ENCODE measurements around the gene C10orf90.

Gene C10orf90

DNA sequence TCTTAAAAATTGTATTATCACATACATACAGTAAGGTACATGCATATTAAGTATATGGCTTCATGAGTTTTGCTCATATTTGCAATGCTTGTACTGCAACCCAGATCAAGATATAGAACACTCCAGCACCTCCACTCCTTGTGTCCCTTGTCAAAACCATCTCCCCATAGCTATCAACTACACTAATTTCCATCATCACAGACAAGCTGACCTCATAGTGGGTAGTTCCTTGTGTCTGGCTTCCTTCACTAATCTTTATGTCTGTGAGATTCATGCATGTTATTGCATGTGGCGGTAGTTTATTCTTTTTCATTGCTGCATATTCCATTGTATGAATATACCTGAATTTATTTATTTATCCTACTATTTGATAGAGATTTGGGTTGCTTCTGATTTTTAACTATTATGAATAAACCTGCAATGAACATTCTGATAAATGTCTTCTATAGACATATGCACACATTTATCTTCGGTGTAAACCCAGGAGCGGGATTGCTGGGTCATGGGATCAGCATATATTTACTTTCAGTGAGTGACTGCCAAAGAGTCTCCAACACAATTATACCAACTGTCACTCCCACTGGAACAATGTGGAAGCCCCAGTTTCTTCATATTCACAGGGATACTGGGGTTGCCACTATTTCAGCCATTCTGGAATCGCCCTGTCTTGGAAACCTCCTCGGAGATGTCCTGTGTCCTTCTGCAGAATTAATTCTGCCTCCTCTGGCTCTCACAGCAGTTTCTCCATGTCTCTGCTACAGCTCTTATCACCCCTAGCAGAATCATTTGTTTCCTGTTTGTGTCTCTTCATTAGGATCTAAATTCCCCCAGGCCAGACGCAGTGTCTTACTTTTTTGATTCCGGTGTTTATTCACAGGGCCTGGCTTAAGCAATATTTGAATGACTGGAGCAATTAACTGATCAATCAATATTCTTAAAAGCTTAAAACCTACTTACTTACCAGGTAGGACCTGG, 267.5 kb downstream of the C10orf90 start:
- Mint-ChIP-seq H3K4me3 (no peak overlapping the region), H3K27ac (no peak overlapping the region), H3K27me3 (no peaks in the 10 kb centered on the region), H3K36me3 (ENCODE audit: low read depth) (no peaks in the 10 kb centered on the region), H3K9me3 (no peaks in the 10 kb centered on the region), H3K4me1 (no peaks in the 10 kb centered on the region)
- no peak for DNase-seq
- no peak for ATAC-seq

DNA sequence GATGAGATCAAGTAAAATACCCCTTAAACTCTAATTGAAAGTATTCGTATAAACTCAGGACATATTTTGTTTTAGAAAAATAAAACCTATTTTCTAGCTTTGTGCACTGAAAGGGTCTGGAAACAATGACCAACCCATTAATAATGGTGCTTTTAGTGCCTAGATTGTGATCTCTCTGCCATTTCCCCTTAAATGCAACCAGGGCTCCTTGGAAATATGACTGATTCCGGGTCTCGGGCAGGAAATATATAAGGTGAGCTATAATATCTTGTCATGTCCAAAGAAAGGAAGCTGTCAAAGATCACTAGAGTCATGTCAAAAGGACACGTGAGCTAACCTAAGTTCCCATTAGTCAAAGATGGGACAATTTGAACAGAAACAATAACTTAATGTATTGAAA, 269.9 kb downstream of the C10orf90 start:
- ATAC-seq (no peak), DNase-seq (no peak)
- H3K27ac Mint-ChIP-seq: no peak overlapping the region
- no peaks in the 10 kb centered on the region for H3K9me3 Mint-ChIP-seq
- no peaks in the 10 kb centered on the region for H3K36me3 Mint-ChIP-seq (ENCODE audit: low read depth)
- no peaks in the 10 kb centered on the region for H3K4me1 Mint-ChIP-seq
- no peaks in the 10 kb centered on the region for H3K27me3 Mint-ChIP-seq
- no peak overlapping the region for H3K4me3 Mint-ChIP-seq

GRCh38 chr10:126398924-126399323, 271.6 kb downstream of the C10orf90 start:
- no peak overlapping the region for H3K4me3 Mint-ChIP-seq
- ATAC-seq: no peak
- no peaks in the 10 kb centered on the region for H3K36me3 Mint-ChIP-seq (ENCODE audit: low read depth)
- no peak overlapping the region for H3K27ac Mint-ChIP-seq
- no peak for DNase-seq
- H3K27me3 Mint-ChIP-seq: no peaks in the 10 kb centered on the region
- H3K9me3 Mint-ChIP-seq: no peaks in the 10 kb centered on the region
- no peaks in the 10 kb centered on the region for H3K4me1 Mint-ChIP-seq

- Mint-ChIP-seq H3K4me1 (no peaks in the 10 kb centered on the region), H3K4me3 (no peak overlapping the region), H3K27me3 (no peaks in the 10 kb centered on the region), H3K9me3 (no peaks in the 10 kb centered on the region), H3K27ac (no peak overlapping the region), H3K36me3 (ENCODE audit: low read depth) (no peaks in the 10 kb centered on the region)
- ATAC-seq (no peak), DNase-seq (no peak)
Measured at GRCh38 chr10:126398383-126398743, 272.1 kb downstream of the C10orf90 start.

- Mint-ChIP-seq H3K27me3 (no peaks in the 10 kb centered on the region), H3K4me3 (no peak overlapping the region), H3K9me3 (no peaks in the 10 kb centered on the region), H3K36me3 (ENCODE audit: low read depth) (no peaks in the 10 kb centered on the region), H3K4me1 (no peaks in the 10 kb centered on the region), H3K27ac (no peak overlapping the region)
- DNase-seq (no peak), ATAC-seq (no peak)
Measured at GRCh38 chr10:126397640-126398382, 272.7 kb downstream of the C10orf90 start.

DNA sequence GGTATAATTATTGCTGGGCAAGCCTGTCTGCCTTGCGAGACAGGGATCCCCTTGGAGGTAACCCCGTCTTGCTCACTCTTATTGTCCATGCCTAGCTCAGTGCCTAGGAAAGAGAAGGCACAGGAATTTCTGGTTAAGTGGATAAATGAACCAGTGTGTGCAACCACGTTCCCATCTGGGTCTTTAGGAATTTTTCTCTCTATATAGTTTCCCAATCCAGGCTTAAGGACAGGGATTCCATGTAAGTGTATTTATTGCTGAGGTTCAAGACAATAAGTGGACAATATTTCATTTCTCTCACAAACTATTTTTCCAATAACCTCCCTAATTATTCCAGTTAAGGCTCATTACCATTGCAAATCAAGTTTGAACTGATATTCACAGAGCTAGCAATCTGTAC, 273.3 kb downstream of the C10orf90 start:
- no peaks in the 10 kb centered on the region for H3K4me1 Mint-ChIP-seq

DNA sequence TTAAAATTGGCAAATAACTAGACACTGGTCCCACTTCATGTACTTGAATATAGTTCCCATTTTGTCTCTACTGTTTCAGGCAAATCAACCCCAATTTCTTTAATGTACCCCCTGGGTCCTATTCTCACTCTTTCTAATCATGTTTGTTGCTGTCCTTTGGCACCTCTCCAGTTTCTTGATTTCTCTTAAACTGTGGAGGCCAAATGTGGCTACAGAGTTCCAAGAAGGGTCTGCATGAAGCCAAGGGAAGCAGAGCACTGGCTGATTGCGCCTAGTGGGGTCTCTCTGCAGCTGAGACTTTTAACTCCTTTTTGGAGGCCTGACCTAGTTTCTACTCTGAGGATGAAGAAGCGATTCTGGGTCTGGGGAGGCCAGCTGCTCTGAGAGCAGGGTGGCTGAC, 275.5 kb downstream of the C10orf90 start:
- no peaks in the 10 kb centered on the region for H3K36me3 Mint-ChIP-seq (ENCODE audit: low read depth)
- H3K27me3 Mint-ChIP-seq: peaks cover 3% of the 10 kb centered on the region
- no peak for ATAC-seq
- H3K9me3 Mint-ChIP-seq: no peaks in the 10 kb centered on the region
- no peak overlapping the region for H3K27ac Mint-ChIP-seq
- H3K4me1 Mint-ChIP-seq: no peaks in the 10 kb centered on the region
- no peak for DNase-seq
- H3K4me3 Mint-ChIP-seq: no peak overlapping the region

More for the DNA sequence above, 273.3 kb downstream of the C10orf90 start:
- no peak for DNase-seq
- no peaks in the 10 kb centered on the region for H3K36me3 Mint-ChIP-seq (ENCODE audit: low read depth)
- H3K4me3 Mint-ChIP-seq: no peak overlapping the region
- H3K9me3 Mint-ChIP-seq: no peaks in the 10 kb centered on the region
- H3K27ac Mint-ChIP-seq: no peak overlapping the region
- no peaks in the 10 kb centered on the region for H3K27me3 Mint-ChIP-seq
- ATAC-seq: no peak

DNA sequence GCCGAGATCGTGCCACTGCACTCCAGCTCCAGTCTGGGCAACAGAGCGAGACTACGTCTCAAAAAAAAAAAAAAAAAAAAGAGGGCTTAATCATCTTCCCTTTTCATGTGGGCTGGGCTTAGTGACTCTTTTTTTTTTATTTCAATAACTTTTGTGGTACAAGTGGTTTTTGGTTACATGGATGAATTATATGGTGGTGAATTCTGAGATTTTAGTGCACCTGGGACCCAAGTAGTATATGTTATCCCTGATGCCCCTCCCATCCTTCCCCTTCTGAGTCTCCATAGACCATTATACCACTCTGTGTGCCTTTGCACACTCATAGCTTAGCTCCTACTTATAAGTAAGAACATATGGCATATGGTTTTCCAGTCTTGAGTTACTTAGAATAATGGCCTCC, 277.4 kb downstream of the C10orf90 start:
- Mint-ChIP-seq H3K27me3 (peaks cover 16% of the 10 kb centered on the region), H3K27ac (no peak overlapping the region), H3K9me3 (no peaks in the 10 kb centered on the region), H3K4me1 (no peaks in the 10 kb centered on the region), H3K36me3 (ENCODE audit: low read depth) (no peaks in the 10 kb centered on the region), H3K4me3 (no peak overlapping the region)
- ATAC-seq: no peak
- no peak for DNase-seq

- ATAC-seq (peak; percentile 23), DNase-seq (no peak)
- H3K4me3 Mint-ChIP-seq: no peak overlapping the region
- no peak overlapping the region for H3K27ac Mint-ChIP-seq
- no peaks in the 10 kb centered on the region for H3K4me1 Mint-ChIP-seq
- H3K9me3 Mint-ChIP-seq: no peaks in the 10 kb centered on the region
- peaks cover 18% of the 10 kb centered on the region for H3K27me3 Mint-ChIP-seq
- no peaks in the 10 kb centered on the region for H3K36me3 Mint-ChIP-seq (ENCODE audit: low read depth)
Measured at GRCh38 chr10:126392469-126392868, 278.0 kb downstream of the C10orf90 start.

DNA sequence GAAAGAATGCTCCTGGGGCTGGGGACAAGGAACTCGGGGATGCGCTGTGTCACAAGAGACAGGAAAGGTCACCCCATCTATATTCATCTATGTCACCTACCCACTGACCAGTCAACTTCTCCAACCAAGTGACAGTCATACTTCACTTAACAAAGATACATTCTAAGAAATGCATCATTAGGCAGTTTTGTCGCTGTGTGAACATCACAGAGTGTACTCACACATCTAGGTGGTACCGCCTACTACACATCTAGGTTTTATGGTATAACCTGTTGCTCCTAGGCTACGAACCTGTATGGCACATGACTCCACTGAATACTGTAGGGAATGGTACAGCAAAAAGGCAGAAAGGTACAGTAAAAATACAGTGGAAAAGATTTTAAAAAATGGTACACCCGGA, 278.4 kb downstream of the C10orf90 start:
- H3K36me3 Mint-ChIP-seq (ENCODE audit: low read depth): no peaks in the 10 kb centered on the region
- ATAC-seq (no peak), DNase-seq (no peak)
- H3K4me1 Mint-ChIP-seq: peaks cover 3% of the 10 kb centered on the region
- no peak overlapping the region for H3K4me3 Mint-ChIP-seq
- H3K27me3 Mint-ChIP-seq: peaks cover 22% of the 10 kb centered on the region
- H3K9me3 Mint-ChIP-seq: peaks cover 2% of the 10 kb centered on the region
- no peak overlapping the region for H3K27ac Mint-ChIP-seq

DNA sequence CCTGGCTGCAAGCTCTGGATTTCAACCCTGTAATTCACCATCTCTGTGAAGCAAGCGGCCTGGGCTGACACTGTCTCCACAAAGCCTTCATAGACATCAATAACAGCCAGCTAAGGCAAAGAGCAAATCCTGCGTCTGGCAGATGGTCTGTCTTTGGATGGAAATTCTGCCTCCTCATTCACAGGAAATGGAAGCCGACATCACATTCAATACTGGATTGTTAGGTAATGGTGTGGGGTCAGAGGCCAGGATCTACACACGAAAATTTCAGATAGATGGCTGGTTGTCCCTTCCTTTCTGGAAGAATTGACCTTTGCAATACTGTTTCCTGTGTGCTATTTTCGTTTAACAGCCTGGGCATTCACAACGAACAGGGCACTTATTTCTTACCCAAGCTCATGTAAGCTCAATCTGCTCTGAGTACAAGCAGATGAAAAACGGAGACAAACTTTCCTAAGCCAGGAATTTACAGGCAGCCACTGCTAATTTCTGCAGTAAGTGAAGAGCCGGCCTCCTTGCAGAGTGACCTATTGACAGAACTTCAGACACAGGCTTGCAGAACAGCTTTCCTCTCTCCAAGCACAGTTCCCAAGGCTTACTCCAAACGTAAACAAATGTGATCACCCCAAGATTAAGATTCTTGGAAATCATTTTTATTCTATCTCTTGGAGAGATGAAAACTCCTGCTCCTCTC, 279.2 kb downstream of the C10orf90 start:
- Mint-ChIP-seq H3K27me3 (peaks cover 29% of the 10 kb centered on the region), H3K36me3 (ENCODE audit: low read depth) (no peaks in the 10 kb centered on the region), H3K4me1 (peaks cover 4% of the 10 kb centered on the region), H3K4me3 (no peak overlapping the region), H3K9me3 (peaks cover 6% of the 10 kb centered on the region), H3K27ac (no peak overlapping the region)
- DNase-seq: no peak
- no peak for ATAC-seq

- Mint-ChIP-seq H3K9me3 (peaks cover 6% of the 10 kb centered on the region), H3K36me3 (ENCODE audit: low read depth) (no peaks in the 10 kb centered on the region), H3K4me1 (peaks cover 4% of the 10 kb centered on the region), H3K27me3 (peaks cover 38% of the 10 kb centered on the region), H3K4me3 (no peak overlapping the region), H3K27ac (no peak overlapping the region)
- ATAC-seq (no peak), DNase-seq (no peak)
Measured at GRCh38 chr10:126390324-126390723, 280.2 kb downstream of the C10orf90 start.

GRCh38 chr10:126387931-126388911, 282.3 kb downstream of the C10orf90 start, which contains the start of gene ADAM12:
ADAM12 (minus strand) TSS chr10:126388477; CDS start chr10:126388145, 332 bp downstream.
- Mint-ChIP-seq H3K36me3 (ENCODE audit: low read depth) (no peaks in the 10 kb centered on the region), H3K4me3 (no peak within 1 kb of the TSS), H3K9me3 (peaks cover 6% of the 10 kb centered on the region), H3K27ac (no peak within 1 kb of the TSS), H3K27me3 (peaks cover 39% of the 10 kb centered on the region), H3K4me1 (peaks cover 4% of the 10 kb centered on the region)
- DNase-seq (no peak), ATAC-seq (no peak)
